Bronchial epithelial cell (primary cell): ENCODE measurements around the gene THAP2. TPM values are rescaled to one million over a fixed set of nuclear protein-coding genes. Genes with fewer than 3 reads are reported as not detected.
"Not testable (repeated sequence)": the region's sequence is repeated elsewhere in the genome, so short reads cannot be mapped to it uniquely, and the experiment has no call there.

Experiments used
- DNase-seq: peaks from one replicate; pipeline ENCODE4 v3.0.0-alpha.2; 2010; ENCODE audit warnings: low read depth
- FAIRE-seq: peaks from 2 replicates; lab custom pipeline; 2011; peaks lifted over from hg19 to GRCh38; lab: Jason Lieb, UNC
- H3K27me3 ChIP-seq: 2 replicates; pipeline ENCODE4 v1.5.1; 2011; ENCODE audit warnings: low read length; ENCODE audit not compliant: control insufficient read depth, insufficient read depth
- H3K36me3 ChIP-seq: 2 replicates; pipeline ENCODE4 v1.5.1; 2011; ENCODE audit warnings: low read length; ENCODE audit not compliant: control insufficient read depth, insufficient read depth
- H3K4me3 ChIP-seq: 2 replicates; pipeline ENCODE4 v1.5.1; 2011; ENCODE audit warnings: mild to moderate bottlenecking, low read depth, low read length, control low read depth
- total RNA-seq: library from RNA; depleted of rRNA; stranded (reverse); fragments of >200 nt; gene quantifications from 2 replicates; pipeline ENCODE4 v1.2.1, GENCODE V29; 2014
- TF ChIP-seq, protein P1 (sequence below): IDR thresholded peaks from 2 replicates; pipeline ENCODE4 v1.5.1; 2011; ENCODE audit warnings: mild to moderate bottlenecking, moderate library complexity, low read length, control low read depth, inconsistent platforms; ENCODE audit not compliant: insufficient read depth, severe bottlenecking

The THAP2 gene
- total RNA-seq, 1 donor from 2014 or later = 2.6 TPM

DNA sequence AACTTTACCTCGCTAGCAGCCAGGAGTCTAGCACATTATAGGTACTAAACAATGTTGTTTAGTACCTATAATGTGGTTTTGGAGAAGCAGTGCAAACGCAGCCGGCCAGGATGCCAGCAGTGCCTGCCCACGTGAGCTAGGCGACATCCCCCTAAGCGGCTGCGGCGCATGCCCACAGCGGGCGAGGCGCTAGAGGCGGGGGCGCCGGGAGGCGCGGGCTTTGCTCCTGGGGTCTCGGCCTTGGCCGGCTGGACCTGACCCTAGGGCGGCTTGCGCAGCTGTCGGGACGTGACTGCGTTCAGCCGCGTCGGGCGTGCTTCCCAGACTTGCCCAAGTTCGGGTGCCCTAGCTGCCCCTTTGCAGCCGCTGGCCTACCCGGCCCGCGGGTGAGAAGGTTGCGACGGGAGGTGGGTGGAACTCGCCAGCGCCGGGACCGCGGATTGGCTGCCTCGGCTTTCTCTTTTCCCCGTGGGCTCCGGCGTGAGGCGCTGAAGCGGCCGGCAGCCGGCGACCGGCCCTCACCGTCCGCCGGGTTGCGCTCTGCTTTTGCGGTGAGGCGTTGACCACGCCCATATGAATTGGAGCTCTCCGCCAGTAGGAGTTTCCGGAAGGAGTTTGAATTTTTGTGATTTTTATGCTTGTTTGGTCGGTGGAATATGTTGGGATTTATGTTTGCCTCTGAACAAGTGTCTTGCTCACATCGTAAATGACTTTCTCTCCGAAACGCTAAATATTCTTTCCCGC, 22.0 kb downstream of the THAP2 start, which contains the start of gene TMEM19:
TMEM19 (plus strand) TSS at position 169 of the 744 bp plus-strand sequence. CDS start 599 bp downstream, outside the sequence.
- H3K27me3 ChIP-seq = no peaks in the 10 kb centered on the region
- FAIRE-seq (no peak), DNase-seq (peak; percentile 81)
- peak within 1 kb of the TSS; percentile 58 for H3K4me3 ChIP-seq
- TF ChIP-seq, protein P1, sequence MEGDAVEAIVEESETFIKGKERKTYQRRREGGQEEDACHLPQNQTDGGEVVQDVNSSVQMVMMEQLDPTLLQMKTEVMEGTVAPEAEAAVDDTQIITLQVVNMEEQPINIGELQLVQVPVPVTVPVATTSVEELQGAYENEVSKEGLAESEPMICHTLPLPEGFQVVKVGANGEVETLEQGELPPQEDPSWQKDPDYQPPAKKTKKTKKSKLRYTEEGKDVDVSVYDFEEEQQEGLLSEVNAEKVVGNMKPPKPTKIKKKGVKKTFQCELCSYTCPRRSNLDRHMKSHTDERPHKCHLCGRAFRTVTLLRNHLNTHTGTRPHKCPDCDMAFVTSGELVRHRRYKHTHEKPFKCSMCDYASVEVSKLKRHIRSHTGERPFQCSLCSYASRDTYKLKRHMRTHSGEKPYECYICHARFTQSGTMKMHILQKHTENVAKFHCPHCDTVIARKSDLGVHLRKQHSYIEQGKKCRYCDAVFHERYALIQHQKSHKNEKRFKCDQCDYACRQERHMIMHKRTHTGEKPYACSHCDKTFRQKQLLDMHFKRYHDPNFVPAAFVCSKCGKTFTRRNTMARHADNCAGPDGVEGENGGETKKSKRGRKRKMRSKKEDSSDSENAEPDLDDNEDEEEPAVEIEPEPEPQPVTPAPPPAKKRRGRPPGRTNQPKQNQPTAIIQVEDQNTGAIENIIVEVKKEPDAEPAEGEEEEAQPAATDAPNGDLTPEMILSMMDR = peak; percentile 54
- no peaks in the 10 kb centered on the region for H3K36me3 ChIP-seq

DNA sequence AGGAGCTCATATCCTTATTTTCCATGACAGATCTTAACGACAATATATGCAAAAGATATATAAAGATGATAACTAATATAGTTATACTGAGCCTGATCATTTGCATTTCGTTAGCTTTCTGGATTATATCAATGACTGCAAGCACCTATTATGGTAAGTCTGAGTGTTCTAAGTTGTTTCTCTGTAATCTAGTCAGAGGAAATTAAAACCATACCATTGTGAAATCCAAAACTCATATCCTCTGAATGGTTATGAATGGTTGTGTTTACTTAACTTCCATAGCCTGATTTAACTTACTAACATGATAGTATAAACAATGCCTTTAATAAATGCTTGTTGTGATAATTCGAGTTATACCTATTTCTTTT, 22.5 kb downstream of the THAP2 start:
- DNase-seq = peak; percentile 79
- no peaks in the 10 kb centered on the region for H3K27me3 ChIP-seq
- TF ChIP-seq, protein P1 = no peak
- H3K36me3 ChIP-seq = no peaks in the 10 kb centered on the region
- H3K4me3 ChIP-seq = peak overlapping the region; percentile 58
- FAIRE-seq = no peak

DNA sequence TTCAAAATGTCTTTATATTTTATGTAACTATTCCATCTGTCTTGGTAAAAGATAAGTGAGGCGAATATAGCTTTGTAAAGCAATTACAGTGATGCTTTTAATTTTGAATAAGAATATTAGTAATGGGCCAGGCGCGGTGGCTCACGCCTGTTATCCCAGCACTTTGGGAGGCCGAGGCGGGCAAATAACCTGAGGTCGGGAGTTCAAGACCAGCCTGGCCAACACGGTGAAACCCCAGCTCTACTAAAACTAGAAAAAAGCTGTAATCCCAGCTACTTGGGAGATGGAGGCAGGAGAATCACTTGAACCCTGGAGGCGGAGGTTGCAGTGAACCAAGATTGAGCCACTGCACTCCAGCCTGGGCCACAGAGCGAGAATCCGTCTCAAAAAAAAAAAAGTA, 23.1 kb downstream of the THAP2 start:
- H3K4me3 ChIP-seq = peak overlapping the region; percentile 58
- not testable (repeated sequence) for H3K36me3 ChIP-seq, FAIRE-seq, DNase-seq, H3K27me3 ChIP-seq

DNA sequence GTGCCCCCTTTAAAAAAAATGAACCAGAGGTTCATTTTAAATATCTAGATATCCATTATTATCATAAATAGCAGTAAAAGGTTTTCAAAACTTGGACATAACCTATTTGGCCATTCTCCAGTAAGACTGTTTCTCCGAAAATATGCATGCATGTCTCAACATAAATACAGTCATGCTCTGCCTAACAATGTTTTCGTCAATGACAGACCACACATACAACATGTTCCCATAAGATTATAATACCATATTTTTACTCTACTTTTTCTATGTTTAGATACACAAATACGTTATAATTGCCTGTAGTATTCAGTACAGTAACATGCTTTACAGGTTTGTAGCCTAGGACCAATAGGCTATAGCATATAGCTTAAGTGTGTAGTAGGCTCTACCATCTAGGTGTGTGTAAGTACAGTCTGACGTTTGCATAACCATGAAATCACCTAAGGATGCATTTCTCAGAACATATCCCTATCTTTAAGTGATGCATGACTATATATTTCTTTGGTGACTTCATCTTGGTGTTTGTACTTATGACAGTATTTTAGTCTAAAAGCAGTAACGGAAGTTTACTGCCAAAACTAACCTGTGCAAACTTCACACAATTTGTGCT, 25.0 kb downstream of the THAP2 start:
- peak; percentile 77 for DNase-seq
- Histone ChIP-seq H3K36me3 (no peaks in the 10 kb centered on the region), H3K4me3 (no peak overlapping the region), H3K27me3 (no peaks in the 10 kb centered on the region)
- FAIRE-seq = no peak
- TF ChIP-seq, protein P1 = no peak

DNA sequence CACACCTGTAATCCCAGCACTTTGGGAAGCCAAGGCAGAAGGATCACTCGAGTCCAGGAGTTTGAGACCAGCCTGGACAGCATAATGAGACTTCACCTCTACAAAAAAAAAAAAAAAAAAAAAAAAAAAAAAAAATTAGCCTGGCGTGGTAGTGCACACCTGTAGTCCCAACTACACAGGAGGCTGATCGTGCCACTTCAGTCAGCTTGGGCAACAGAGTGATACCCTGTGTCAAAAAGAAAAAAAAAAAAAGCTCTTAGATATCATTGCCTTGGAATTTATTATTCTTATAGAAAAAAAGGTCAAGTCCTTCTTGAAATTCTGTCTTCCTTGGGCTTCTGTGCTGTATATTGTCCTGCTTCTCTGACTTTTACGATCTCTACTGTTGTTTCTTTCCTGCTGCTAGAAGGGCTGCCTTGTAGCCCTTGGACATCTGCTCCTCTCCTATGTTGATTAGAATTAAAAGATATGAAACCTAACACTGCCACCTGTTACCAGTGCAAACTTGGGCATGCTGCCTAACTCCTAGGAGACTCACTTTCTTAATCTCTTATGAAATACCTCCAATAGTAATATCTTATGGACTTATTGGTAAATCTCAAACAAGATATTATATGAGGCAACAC, 27.5 kb downstream of the THAP2 start:
- no peaks in the 10 kb centered on the region for H3K36me3 ChIP-seq
- H3K27me3 ChIP-seq = no peaks in the 10 kb centered on the region
- no peak overlapping the region for H3K4me3 ChIP-seq
- no peak for FAIRE-seq
- TF ChIP-seq, protein P1 = no peak
- no peak for DNase-seq

DNA sequence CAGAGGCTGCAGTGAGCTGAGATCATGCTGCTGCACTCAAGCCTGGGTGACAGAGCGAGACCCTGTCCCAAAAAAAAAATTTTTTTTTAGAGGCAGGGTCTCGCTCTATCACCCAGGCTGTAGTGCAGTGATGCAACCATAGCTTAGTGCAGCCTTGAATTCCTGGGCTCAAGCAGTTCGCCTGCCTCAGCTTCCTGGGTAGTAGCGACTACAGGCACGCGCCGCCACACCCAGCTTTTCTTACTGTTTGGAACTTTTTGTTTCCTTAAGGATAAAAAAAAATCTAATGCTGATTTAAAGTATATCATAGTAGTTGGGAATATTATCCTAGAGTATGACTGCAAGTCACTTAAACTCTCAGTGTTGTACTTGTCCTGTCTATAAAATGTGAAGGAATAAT, 29.0 kb downstream of the THAP2 start:
- FAIRE-seq (no peak), DNase-seq (no peak)
- no peak overlapping the region for H3K4me3 ChIP-seq
- TF ChIP-seq, protein P1 = no peak
- peaks cover 2% of the 10 kb centered on the region for H3K36me3 ChIP-seq
- no peaks in the 10 kb centered on the region for H3K27me3 ChIP-seq

DNA sequence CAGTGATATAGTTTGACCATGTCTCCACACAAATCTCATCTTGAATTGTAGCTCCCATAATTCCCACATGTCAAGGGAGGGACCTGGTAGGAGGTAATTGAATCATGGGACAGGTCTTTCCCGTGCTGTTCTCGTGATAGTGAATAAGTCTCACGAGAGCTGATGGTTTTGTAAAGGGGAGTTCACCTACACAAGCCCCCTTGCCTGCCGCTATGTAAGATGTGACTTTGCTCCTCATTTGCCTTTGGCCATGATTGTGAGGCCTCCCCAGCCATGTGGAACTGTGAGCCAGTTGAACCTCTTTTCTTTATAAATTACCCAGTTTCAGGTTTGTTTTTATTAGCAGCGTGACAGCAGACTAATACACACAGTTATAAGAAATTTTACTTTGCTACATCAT, 29.6 kb downstream of the THAP2 start:
- not testable (repeated sequence) for H3K4me3 ChIP-seq, FAIRE-seq, H3K27me3 ChIP-seq, H3K36me3 ChIP-seq, DNase-seq
